ENCODE data around the gene MRAP2. TPM values are rescaled to one million over a fixed set of nuclear protein-coding genes. Genes with fewer than 3 reads are reported as not detected.
"Not testable (repeated sequence)": the region's sequence is repeated elsewhere in the genome, so short reads cannot be mapped to it uniquely, and the experiment has no call there.

Gene MRAP2
- total RNA-seq, 2 experiments from 2014 or later, result not detected

DNA sequence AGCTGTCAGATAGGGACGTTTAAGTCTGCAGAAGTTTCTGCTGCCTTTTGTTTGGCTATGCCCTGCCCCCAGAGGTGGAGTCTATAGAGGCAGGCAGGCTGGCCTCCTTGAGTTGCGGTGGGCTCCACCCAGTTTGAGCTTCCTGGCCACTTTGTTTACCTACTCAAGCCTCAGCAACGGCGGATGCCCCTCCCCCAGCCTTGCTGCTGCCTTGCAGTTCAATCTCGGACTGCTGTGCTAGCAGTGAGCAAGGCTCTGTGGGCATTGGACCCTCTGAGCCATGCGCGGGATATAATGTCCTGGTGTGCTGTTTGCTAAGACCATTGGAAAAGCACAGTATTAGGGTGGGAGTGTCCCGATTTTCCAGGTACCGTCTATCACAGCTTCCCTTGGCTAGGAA, 99.8 kb downstream of the MRAP2 start:
- H3K36me3 Mint-ChIP-seq (ENCODE audit: low read depth), result peaks cover 34% of the 10 kb centered on the region
- CTCF ChIA-PET; intact Hi-C loops (cut with micrococcal nuclease); DNase-seq; H3K4me1 Mint-ChIP-seq (ENCODE audit: low read depth); H3K9me3 Mint-ChIP-seq; H3K27me3 Mint-ChIP-seq (ENCODE audit: low read depth); H3K4me3 Mint-ChIP-seq; H3K27ac Mint-ChIP-seq: not testable (repeated sequence)

DNA sequence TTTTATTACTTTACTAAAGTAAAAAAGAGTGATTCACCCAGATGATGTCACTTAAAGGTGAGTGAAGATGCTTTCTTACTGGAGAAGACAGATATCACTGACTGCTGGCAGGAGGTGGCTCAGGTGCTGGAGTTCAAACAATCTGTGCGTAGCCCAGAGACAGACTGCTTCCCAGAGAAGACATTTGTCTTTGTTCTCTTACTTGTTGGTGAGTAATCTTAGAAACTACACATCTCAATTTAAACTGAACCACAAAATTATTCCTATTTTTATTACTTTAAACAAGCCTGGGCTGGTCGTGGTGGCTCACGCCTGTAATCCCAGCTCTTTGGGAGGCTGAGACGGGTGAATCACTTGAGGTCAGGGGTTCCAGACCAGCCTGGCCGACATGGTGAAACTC, 101.7 kb downstream of the MRAP2 start:
- no peaks in the 10 kb centered on the region for H3K27me3 Mint-ChIP-seq (ENCODE audit: low read depth)
- DNase-seq, result no peak
- no peaks in the 10 kb centered on the region for H3K4me1 Mint-ChIP-seq (ENCODE audit: low read depth)
- intact Hi-C loops (cut with micrococcal nuclease), result no loop called here
- no peak overlapping the region for H3K4me3 Mint-ChIP-seq
- CTCF ChIA-PET, result no interaction called here
- peaks cover 7% of the 10 kb centered on the region for H3K9me3 Mint-ChIP-seq
- H3K36me3 Mint-ChIP-seq (ENCODE audit: low read depth), result peaks cover 48% of the 10 kb centered on the region
- H3K27ac Mint-ChIP-seq, result no peak overlapping the region

DNA sequence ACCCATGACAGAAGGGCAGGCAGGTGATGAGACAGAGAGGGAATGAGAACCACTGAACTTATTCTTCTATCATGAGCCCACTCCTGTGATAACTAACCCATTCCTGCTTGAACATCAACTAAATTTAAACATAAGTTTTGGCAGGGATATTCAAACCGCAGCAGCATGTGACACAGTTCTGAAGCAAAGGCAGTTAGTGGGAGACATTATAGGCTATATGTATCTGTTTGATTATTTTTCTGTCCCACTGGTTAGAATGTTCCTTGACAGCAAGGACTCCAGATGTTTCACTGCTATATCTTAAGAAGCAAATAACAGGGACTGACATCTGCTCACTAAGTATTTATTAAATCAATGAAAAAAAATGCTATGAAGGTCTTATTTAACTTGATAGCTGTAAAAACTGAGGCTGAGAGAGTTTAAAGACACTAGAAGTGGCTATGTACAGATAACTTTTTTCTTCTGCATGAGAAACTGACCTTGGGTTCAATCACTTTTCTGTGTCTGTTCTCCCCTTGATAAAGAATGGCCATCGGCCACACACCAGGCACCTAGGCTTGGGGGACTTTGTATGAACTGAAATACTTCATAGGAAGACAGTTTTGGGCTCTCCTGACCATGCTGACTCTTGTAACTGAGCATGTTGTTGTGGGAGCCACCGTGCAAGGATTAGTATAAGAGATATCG, 102.9 kb downstream of the MRAP2 start:
- CTCF ChIA-PET, result no interaction called here
- DNase-seq, result no peak
- H3K9me3 Mint-ChIP-seq, result peaks cover 7% of the 10 kb centered on the region
- no peak overlapping the region for H3K27ac Mint-ChIP-seq
- H3K36me3 Mint-ChIP-seq (ENCODE audit: low read depth), result peaks cover 50% of the 10 kb centered on the region
- H3K27me3 Mint-ChIP-seq (ENCODE audit: low read depth), result no peaks in the 10 kb centered on the region
- H3K4me3 Mint-ChIP-seq, result no peak overlapping the region
- no peaks in the 10 kb centered on the region for H3K4me1 Mint-ChIP-seq (ENCODE audit: low read depth)
- intact Hi-C loops (cut with micrococcal nuclease), result no loop called here

DNA sequence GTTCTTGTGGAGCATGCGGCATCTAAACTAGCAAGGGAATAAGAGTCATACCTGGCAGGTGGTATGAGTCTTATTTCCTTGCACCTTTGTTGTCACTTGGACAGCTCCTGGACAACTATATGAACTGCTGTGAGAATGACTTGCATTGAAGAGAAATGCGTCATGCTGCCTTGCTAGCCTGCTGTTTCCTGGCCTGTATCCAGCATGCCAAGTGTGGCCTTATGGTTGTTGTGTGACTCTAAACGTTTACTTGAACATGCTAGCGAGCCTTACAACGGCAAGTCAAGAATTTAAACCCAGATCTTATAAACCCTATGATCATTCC, 103.4 kb downstream of the MRAP2 start:
- peaks cover 55% of the 10 kb centered on the region for H3K36me3 Mint-ChIP-seq (ENCODE audit: low read depth)
- H3K4me3 Mint-ChIP-seq, result no peak overlapping the region
- no peak for DNase-seq
- CTCF ChIA-PET, result no interaction called here
- H3K27ac Mint-ChIP-seq, result no peak overlapping the region
- intact Hi-C loops (cut with micrococcal nuclease), result no loop called here
- no peaks in the 10 kb centered on the region for H3K27me3 Mint-ChIP-seq (ENCODE audit: low read depth)
- H3K9me3 Mint-ChIP-seq, result peaks cover 7% of the 10 kb centered on the region
- H3K4me1 Mint-ChIP-seq (ENCODE audit: low read depth), result no peaks in the 10 kb centered on the region

DNA sequence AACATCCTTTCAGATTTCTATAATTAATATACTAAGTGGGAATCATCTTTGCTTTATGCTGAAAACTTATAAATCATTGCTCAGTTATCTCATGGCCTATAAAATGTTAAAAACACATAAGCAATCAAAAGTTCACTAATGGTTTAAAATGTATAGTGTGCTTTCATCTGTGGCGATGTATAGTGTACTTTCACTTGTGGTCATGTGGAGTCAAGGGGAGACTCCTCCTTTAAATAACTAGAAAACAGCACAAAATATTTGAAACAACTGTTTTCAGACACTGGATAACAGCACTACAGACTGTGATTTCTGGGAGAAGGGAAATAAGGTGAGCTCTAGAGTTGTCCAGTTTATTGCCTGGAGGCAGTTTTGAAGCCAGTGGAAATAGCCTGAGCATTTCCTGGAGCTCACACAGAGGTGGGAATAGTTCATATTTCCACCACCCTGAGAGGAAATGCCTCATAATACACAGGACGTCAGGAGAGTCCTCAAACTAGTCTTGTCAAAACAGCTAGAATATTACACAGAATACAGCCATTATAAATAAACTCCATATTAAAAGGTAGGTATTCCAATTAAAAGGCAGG, 104.5 kb downstream of the MRAP2 start:
- DNase-seq, result no peak
- H3K4me3 Mint-ChIP-seq, result no peak overlapping the region
- H3K36me3 Mint-ChIP-seq (ENCODE audit: low read depth), result peaks cover 47% of the 10 kb centered on the region
- CTCF ChIA-PET, result no interaction called here
- H3K4me1 Mint-ChIP-seq (ENCODE audit: low read depth), result no peaks in the 10 kb centered on the region
- no peak overlapping the region for H3K27ac Mint-ChIP-seq
- H3K27me3 Mint-ChIP-seq (ENCODE audit: low read depth), result no peaks in the 10 kb centered on the region
- no peaks in the 10 kb centered on the region for H3K9me3 Mint-ChIP-seq
- intact Hi-C loops (cut with micrococcal nuclease), result no loop called here

DNA sequence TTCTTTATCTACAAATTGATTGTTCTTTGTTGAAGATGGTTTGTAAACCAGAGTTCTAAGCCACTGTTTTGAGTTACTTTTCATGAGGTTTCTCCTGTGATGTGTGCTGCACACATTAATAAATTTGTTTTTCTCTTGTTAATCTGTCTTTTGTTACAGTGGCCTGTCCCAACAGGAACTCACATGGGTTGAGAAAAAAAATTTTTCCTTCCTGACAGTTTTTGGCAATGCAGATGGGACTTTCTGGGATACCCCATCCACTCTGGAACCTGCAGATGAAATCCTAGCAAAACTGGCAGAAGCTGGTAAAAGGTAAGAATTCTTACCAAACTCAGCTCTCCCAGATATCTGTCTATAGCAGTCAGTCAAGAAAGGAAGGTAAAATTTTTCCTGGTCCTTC, 105.7 kb downstream of the MRAP2 start:
- no peak for DNase-seq
- Mint-ChIP-seq H3K4me1 (ENCODE audit: low read depth) (no peaks in the 10 kb centered on the region), H3K27ac (no peak overlapping the region), H3K4me3 (no peak overlapping the region), H3K36me3 (ENCODE audit: low read depth) (peaks cover 40% of the 10 kb centered on the region), H3K27me3 (ENCODE audit: low read depth) (no peaks in the 10 kb centered on the region), H3K9me3 (no peaks in the 10 kb centered on the region)
- CTCF ChIA-PET, result no interaction called here
- intact Hi-C loops (cut with micrococcal nuclease), result no loop called here

Other genes starting within 250 kb of the MRAP2 start
- not detected for gene RIPPLY2, start 180.4 kb upstream of the MRAP2 start, total RNA-seq
- 10 to 100 TPM; 23.5 to 24.5 TPM for gene CYB5R4, start 174.1 kb upstream of the MRAP2 start, total RNA-seq
- 1 to 10 TPM; 4.4 to 5.0 TPM for gene CEP162, start 193.9 kb downstream of the MRAP2 start, total RNA-seq

Measured in activated naive CD4-positive, alpha-beta T cell treated with anti-CD3 and anti-CD28 coated beads for 36 hours (primary cell).